Germinal center (tissue), 1 donor: Measurements from ENCODE around the gene SMYD3.

Source experiments
- DNase-seq: peaks from one replicate; pipeline ENCODE4 v3.0.0; 2012; ENCODE audit warnings: mixed read lengths, low spot score

The SMYD3 gene

DNA sequence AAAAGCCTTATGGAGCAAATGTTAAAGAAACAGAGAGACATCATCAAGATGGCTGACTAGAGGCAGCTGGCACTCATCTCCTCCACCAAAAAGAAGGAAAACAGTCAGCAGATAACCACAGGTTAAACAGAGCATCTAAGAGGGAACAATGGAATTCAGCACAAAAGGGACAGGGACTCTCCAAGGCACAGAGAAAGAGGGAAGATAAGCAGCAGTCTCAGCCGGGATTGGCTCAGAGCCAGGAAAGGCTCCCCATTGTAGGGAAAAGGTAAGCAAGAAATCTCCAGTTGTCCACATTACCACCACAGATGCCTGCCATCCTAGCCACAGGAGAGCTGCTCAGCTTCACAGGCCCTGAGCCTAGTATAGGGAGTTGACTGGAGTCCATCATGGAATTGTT lies 605.5 kb downstream of the SMYD3 start:
- no peak for DNase-seq

GRCh38 chr1:245901037-245901436 lies 606.0 kb downstream of the SMYD3 start:
- no peak for DNase-seq

DNA sequence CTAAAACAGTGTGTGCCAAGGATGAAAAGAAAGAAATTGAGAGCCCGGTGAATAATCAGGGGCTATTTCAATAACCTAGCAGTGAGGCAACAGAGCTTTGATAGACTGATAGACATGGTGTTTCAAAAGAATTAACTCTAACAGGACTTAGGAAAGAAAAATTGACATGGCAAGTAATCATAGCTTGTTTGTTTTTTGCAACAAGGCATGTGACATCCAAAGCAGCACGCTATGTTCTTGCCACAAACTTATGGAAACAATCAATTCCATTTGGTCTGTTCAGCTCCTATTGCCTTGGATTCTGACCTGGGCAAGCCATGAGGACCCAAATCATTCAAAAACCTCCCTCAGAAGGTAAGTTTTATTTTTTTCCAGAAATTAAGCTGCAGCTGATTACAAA lies 608.5 kb downstream of the SMYD3 start:
- DNase-seq: no peak

DNA sequence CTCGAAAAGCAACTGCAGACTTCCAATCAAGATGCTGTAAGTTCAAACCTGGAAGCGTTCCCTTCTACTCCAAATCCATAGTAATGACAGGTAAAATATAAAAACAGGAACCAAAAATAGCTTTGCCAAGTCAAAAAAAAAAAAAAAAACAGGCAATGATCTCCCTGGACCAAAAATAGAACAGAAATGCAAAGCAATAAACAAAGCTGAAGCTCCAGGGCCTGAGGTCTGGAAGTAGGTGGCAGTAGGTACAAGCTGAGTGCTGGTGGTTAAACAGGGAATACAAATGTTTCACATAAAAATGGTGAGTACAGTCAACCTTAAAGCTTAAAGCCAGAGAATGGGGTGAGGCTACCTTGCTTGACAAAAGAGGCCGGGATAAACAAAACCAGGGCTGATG lies 610.8 kb downstream of the SMYD3 start:
- DNase-seq: no peak

DNA sequence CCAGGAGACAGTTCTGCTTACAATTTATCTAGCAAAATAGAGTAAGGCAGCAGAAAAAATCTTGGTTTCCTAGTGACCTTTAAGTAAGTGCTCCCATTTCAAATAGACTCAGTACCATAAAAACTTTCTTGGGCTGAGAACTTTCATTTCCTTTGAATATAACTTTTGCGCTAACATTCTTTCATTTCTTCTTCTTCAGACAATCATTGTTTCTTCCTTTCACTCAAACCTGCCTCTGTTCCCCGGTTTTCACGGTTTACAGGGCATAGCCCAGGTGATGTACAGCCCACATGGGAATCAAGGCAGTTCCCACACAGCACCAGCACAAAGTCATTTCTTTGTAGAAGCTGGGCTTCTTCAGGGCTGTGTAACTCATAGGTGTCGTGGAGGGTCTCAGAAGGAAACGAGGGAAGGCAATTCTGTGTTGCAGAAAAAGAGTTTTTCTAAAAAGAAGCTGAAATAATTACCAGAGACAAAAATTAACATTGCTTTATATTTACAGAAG lies 611.6 kb downstream of the SMYD3 start:
- no peak for DNase-seq

DNA sequence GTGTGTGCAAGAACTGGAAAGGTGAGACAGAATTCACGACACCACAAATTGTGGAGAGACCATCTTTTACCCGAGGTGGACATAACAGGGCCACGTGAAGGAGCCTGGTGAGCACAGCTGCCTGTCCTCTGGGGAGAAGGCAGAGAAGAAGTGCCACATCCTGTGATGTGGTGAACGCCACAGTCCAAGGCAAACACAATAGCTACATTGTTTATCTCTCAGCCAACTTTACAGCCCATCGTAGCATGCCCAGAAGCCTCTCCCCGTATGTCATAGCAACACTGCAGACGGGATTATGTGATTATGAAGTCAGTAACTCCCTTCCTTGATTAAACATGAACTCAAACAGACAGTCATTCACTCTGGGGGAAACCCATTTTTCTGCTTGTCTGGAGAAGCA lies 612.2 kb downstream of the SMYD3 start:
- DNase-seq: no peak

- no peak for DNase-seq
Measured at GRCh38 chr1:245893025-245893424, 614.1 kb downstream of the SMYD3 start.

DNA sequence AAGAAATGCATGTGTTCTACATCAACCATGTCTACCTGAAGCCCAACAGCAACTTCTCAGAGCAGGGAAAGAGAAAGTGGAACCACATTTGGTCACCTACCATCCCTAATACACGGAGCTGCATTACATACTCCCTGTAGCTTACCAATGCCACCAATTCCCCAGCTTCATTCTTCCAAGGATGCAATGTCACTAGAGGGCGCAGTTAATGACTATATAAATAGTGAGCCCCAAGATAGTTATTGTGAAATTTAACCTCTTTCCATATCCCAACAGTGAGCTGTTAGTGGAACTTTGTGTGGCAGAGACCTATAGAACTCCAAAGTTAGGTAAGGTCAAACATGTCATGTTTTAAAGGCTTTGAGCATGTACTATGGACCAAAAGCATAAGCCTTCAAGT lies 618.3 kb downstream of the SMYD3 start:
- DNase-seq: peak; percentile 10

DNA sequence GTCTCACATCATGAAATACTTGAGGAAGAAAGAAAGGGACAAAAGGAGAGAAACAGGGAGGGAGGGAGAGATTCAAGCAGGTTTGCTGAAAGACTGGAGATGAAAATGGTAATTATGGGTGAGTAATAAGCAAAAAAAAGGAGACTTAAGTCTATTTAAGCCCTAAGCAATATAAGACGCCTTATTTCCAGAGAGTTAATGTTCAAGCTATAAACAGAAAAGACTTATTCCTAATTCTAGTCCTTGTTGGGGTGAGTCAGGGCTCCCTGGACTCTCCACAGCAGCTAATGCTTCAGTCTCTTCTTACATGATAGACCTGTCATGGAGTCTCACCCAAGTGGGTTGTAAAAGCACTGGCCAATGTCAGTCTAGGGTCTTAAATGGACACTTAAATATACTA lies 619.2 kb downstream of the SMYD3 start:
- DNase-seq: no peak

DNA sequence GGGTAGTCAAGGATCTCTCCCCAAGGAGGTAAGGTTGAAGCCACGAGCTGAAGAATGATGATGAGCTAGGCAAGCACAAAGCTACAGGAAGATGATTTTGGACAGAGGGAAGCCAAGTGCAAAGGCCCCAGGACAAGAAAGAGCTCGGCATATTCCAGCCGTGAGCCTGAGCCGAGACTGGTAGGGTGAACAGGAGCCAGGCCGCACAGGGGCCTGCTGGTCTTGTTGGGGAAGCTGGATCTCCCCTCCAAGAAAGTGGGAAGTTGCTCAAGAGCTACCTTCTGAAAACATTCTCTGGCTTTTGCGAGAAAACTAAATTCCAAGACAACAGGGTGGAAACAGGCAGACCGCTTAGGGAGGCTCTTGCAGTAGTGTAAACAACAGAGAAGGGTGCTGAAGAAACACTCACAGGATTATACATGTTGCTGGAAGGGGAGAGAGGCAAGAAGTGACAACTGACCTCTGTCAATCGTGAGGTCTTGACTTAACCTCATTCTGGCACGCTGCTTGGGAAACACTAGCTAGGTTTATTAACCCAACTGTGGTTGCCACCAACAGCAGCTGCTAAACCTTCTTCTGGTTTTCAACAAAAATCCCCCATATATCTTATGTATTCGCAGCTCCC lies 625.2 kb downstream of the SMYD3 start:
- no peak for DNase-seq

DNA sequence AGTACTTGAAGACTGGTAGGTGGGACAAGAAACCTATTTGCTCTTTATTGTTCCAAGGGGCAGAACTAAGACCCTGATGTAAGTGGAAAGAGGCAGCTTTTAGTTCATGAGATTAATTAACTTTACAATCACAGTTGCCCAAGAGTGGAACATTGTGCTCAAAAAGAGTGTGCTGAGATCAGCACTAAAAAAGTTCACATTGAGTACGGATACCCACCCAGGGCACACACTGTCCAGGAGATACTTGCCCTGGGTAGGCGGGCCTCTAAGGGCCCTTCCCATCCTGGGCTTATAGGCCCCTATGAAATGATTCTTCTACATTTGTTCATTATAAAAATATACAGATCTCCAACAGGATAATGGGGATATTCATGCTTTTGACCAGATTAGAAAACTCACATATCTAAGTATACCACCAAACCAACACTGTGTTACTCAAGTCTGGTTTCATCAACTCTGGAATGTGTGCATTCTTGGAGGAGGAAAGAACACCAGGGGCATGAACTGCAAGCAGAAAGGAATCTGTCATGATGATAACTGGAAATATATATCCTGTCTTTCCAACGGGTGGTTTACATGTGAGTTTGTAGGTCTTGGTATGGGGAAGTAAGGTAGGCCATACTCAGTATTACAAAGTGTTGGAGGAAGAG lies 626.2 kb downstream of the SMYD3 start:
- no peak for DNase-seq

- DNase-seq: no peak
Measured at GRCh38 chr1:245879091-245879490, 628.0 kb downstream of the SMYD3 start.

DNA sequence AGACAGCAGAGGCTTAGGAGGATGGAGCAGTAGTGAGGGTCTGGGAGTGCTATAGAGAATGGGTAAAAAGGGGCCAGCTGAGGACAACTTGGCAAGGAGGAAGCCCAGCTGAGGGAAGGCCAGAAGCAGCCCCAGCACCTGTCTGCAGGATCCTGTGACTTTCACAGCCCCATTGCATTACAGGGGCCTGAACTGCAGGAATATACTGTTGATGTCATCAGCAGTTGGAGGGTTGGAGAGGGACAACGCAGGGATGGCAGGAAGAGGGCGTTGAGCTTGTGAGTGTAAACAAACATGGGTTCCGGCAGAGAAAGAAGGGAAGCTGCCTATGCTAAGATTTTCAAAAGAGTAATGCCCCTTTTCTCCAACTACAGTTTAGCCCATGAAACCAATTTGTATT lies 628.5 kb downstream of the SMYD3 start:
- DNase-seq: no peak

GRCh38 chr1:245877976-245878375 lies 629.1 kb downstream of the SMYD3 start:
- DNase-seq: no peak

DNA sequence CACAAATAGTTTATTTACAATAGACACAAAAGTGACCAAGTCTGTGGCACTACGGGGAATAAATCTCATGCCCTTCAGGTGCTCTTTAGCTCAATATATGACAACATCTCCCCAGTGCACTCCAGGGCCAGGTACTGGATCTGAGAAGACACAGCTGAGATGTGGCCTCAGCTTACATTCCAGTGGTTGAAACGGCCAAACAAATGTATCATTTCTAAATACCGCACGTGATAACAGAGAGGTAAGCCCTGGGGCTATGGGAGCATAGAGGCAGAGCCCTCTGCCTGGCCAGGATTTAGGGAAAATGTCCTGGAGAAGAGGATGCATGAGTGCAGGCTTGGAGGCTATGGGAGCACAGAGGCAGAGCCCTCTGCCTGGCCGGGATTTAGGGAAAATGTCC lies 630.5 kb downstream of the SMYD3 start:
- no peak for DNase-seq

GRCh38 chr1:245875581-245876261 lies 631.4 kb downstream of the SMYD3 start:
- DNase-seq: no peak

DNA sequence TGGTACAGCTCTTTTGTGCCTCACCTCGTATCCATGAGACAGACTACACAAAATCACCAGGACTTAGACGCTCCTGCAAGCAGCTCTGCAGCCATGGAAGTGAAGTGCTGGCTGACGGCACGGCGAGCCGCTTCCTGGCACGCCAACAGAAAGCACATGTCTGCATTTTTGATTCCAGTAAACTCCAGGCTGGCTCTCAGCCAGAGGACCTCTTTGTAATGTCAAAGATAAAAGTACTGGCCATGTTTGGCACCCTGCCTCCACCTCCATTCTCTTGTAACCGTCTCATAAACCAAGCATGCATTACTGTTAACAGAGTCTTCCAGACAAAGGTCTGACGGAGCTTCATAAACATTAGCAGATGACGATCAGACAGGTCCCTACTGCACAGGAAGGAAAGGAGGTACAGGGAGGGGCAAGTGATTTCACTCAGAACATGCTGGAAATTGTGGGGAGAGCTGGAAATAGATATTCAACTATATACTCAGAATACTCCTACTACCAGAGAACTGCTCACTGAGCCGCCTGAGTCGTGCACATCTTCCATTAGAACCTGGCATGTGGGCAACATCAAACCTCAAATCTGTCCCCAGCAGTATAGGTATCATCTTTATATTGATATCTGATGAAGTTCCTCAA lies 632.0 kb downstream of the SMYD3 start:
- DNase-seq: no peak

GRCh38 chr1:245873883-245874671 lies 633.0 kb downstream of the SMYD3 start:
- no peak for DNase-seq

DNA sequence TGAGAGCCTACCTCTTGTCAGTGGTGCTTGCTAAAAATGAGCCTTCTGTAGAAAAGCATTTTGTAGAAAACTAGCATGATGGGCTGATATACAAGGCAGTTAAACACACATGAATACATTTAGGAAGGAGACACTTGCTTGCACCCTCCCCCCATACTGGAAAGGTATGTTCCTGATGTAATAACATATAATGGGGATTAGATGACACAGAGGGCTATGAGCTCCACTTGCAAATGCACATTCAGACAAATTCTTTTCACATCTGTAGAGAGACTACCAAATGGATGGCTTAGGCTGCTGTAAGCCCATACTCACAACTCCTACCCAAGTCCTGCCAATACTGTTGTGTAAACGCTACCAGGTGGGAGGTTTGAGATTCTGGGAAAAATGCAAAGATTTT lies 634.0 kb downstream of the SMYD3 start:
- DNase-seq: no peak

- DNase-seq: no peak
Measured at GRCh38 chr1:245872475-245872874, 634.6 kb downstream of the SMYD3 start.

DNA sequence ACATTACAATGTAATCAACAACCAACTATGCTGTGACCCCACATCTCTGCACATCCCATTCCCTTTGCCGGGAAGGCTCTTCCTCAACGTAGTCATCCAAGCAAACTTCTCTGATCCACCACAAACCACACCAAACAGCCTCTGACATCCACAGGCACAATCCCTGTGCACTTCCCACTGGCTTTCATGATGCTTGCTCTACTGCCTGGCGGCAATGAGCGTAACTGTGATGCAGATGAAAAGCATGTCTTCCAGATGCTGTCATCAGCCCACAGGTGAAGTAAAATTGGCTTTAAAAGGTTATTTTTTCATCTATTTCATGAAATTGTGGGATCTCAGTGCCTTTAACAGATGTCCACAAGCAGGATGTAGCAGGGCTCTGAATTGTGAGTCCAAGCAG lies 635.2 kb downstream of the SMYD3 start:
- DNase-seq: no peak

DNA sequence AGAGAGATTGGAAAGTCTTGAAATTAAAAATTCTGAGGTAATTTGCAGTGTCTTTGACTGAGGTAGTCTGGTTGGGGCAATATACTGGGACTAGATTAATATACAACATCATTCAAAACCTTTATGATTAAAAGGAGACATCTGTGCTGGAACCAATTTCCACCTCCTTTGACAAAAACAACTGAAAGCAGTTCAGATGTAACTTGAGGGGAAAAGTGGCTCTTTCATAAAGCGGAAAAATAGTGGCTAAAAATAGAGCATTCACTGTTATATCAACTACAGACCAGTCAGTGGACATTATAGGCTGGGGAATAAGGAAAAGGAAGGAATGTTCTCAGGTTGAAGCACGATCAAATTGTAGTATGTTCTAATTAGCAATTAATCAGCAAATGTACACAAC lies 635.9 kb downstream of the SMYD3 start:
- no peak for DNase-seq
